ENCODE measurements around the gene USB1.

GRCh38 chr16:58035356-58036170, 34.4 kb downstream of the USB1 start:
- TF ChIP-seq EZH2 (IDR thresholded peaks at IDR 0.05) (no peak), CTCF (IDR thresholded peaks at IDR 0.05) (no peak)
